ENCODE data around the gene IZUMO4. TPM values are rescaled to one million over a fixed set of nuclear protein-coding genes. Genes with fewer than 3 reads are reported as not detected.
A peak's percentile ranks its signal among the peaks of the same experiment; 100 is the strongest.

Gene IZUMO4
- total RNA-seq, 6 experiments from 2014 or later = 0.68 to 1.9 (median 1.5) TPM

DNA sequence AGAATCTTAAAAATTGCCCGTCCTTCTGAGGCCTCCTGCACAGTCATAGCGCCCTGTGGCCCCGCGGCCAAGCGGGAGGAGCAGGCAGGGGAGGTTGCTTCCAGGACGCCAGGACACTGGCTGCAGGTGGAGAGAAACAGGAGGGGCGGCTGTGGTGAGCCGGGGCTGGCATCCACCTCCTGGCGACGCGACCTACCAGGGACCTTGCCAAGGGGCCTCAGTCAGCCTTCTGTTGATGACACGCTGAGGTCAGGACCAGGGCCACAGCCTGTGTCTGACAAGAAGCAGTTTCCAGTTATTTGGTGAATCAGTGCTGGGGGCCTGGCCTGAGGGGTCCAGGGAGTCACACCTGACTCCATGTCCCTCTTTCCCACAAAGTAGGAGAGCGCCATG is 32.3 kb upstream of the IZUMO4 start:
- Mint-ChIP-seq H3K4me3 (no peak overlapping the region), H3K27ac (no peak overlapping the region), H3K27me3 (ENCODE audit: insufficient read depth) (peaks cover 1% of the 10 kb centered on the region), H3K9me3 (no peaks in the 10 kb centered on the region), H3K4me1 (ENCODE audit: low read depth) (peaks cover 34% of the 10 kb centered on the region), H3K36me3 (ENCODE audit: low read depth) (no peaks in the 10 kb centered on the region)
- no peak for DNase-seq
- TF ChIP-seq, protein P1, sequence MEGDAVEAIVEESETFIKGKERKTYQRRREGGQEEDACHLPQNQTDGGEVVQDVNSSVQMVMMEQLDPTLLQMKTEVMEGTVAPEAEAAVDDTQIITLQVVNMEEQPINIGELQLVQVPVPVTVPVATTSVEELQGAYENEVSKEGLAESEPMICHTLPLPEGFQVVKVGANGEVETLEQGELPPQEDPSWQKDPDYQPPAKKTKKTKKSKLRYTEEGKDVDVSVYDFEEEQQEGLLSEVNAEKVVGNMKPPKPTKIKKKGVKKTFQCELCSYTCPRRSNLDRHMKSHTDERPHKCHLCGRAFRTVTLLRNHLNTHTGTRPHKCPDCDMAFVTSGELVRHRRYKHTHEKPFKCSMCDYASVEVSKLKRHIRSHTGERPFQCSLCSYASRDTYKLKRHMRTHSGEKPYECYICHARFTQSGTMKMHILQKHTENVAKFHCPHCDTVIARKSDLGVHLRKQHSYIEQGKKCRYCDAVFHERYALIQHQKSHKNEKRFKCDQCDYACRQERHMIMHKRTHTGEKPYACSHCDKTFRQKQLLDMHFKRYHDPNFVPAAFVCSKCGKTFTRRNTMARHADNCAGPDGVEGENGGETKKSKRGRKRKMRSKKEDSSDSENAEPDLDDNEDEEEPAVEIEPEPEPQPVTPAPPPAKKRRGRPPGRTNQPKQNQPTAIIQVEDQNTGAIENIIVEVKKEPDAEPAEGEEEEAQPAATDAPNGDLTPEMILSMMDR (IDR thresholded peaks at IDR 0.05) = no peak

DNA sequence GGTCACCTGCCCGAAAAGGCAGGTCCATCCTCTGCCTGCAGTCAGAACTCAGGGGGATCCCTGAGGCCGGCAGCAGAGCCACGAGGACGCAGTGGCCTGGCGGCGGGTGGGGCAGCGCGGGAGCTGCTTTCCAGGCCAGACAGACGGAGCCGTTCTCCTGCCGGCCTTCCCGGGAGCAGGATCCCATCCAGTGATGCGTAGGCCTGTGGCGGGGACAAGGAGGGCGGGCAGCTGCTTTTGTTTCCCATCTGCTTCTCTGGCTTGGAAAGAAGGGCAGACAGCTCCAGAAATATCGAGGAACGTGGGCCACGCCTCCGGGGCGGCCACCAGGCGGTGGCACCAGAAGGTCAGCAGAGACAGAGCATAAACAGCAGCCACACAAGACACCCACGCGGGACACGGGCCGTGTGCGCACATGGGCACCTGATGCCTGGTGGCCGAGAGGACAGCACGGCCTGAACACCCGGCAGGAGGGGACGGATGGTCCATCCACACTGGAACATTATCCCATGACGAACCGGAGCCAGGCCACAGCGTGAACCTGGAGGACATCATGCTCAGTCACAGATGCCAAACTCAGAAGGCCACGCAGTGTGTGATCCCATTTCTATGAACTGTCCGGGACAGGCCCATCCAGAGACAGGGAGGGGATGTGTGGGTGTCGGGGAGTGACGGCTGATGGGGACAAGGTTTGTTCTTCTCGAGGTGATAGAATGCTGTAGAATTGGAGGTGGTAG is 31.8 kb upstream of the IZUMO4 start:
- Mint-ChIP-seq H3K9me3 (no peaks in the 10 kb centered on the region), H3K4me1 (ENCODE audit: low read depth) (peaks cover 30% of the 10 kb centered on the region), H3K4me3 (no peak overlapping the region), H3K27me3 (ENCODE audit: insufficient read depth) (peaks cover 1% of the 10 kb centered on the region), H3K27ac (peak overlapping the region; percentile 42; the same call in 1 of the 2 replicates), H3K36me3 (ENCODE audit: low read depth) (no peaks in the 10 kb centered on the region)
- DNase-seq = no peak
- TF ChIP-seq, protein P1 (IDR thresholded peaks at IDR 0.05) = peak; percentile 24

DNA sequence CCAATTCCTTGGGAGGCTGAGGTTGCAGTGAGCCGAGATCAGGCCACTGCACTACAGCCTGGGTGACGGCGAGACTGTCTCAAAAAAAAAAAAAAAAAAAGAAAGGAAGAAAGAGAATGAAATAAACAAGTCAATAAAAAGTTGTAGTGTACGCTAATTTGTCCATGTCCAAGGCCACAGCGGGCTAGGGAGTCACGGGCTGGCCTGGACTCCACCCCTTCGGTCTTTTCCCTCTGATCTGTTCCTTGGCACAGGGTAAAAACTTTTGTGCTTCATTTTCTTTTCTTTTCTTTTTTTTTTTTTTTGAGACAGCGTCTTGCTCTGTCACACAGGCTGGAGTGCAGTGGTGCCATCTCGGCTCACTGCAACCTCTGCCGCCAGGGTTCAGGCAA is 26.3 kb upstream of the IZUMO4 start:
- Mint-ChIP-seq H3K27ac (no peak overlapping the region), H3K27me3 (ENCODE audit: insufficient read depth) (no peaks in the 10 kb centered on the region; the same call in 1 of the 2 replicates), H3K36me3 (ENCODE audit: low read depth) (peaks cover 15% of the 10 kb centered on the region), H3K4me1 (ENCODE audit: low read depth) (no peaks in the 10 kb centered on the region), H3K9me3 (no peaks in the 10 kb centered on the region), H3K4me3 (no peak overlapping the region)
- DNase-seq = no peak
- TF ChIP-seq, protein P1 (IDR thresholded peaks at IDR 0.05) = no peak

DNA sequence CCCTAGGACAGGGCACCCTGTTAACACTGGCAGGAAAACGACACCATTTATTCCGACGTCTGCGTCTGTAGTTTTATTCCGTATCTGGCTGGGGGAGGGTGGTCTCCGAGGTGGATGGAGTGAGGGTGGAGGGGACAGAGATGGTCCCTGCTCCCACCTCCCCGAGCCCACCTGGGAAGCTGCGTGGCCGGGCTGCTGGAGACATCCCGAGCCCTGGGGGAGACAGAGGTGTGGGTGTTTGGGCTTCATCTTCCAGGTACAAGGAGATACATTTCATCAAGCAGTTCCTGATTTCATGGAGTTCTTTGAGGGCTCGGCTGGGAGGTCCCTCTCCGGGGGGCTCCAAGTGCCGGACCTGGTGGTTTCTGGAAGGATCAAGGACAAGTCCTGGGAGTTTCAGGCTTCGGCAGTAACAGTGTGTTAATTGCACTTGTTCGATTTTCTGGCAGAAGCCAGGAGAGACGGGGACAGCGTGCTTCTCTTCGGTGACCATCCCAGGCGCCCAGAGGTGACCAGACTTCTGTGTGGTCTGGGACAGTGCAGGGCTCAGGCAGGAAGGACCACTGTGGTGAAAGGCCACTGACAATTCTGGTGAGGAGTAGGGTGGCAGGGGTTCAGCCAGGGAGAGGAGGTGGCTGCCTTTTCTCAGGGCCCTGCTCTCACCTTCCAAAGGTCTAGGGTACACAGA is 25.6 kb upstream of the IZUMO4 start:
- Mint-ChIP-seq H3K36me3 (ENCODE audit: low read depth) (peaks cover 15% of the 10 kb centered on the region), H3K4me3 (no peak overlapping the region), H3K27me3 (ENCODE audit: insufficient read depth) (no peaks in the 10 kb centered on the region; the same call in 1 of the 2 replicates), H3K9me3 (no peaks in the 10 kb centered on the region), H3K4me1 (ENCODE audit: low read depth) (no peaks in the 10 kb centered on the region), H3K27ac (peak overlapping the region; percentile 36; the same call in 1 of the 2 replicates)
- DNase-seq = no peak
- TF ChIP-seq, protein P1 (IDR thresholded peaks at IDR 0.05) = no peak

DNA sequence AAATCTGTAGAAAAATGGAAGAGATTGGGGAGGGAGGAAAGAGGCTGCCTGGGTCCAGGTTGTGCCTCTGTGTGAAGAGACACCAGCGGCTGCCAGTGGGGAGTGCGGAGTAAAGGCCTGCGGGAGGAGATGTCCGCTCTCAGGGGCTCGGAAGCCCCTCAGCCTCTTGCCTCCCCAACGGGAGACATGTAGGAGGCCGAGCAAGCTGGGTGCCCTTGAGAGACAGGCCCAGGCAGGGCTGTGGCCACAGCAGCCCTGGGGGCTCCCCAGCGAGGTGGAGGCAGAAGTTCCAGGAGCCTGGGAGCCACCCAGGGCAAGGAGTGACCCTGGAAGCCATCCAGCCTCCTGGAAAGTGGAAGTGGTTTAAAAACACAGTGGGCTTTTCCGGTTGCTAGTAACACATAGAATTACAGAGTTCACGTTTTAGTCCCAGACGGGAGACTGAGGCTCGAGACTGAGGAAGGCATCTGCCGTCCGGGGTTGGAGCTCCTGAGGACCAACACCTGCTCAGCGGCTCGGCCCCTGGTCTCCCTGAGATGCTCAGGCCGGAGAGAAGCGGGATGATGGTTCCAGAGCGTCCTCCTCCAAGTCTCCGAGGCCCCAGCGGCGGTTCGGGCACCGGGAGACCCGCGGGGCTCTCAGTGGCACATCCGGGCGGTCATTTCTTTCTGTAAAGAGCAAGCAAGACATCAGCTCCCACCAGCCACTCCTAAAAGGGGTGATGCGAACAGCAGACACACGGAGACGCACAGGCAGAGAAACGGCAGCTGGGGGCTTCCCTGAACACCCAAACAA is 23.8 kb upstream of the IZUMO4 start:
- no peaks in the 10 kb centered on the region for H3K4me1 Mint-ChIP-seq (ENCODE audit: low read depth)
- DNase-seq = no peak
- H3K36me3 Mint-ChIP-seq (ENCODE audit: low read depth) = peaks cover 19% of the 10 kb centered on the region
- no peak overlapping the region for H3K4me3 Mint-ChIP-seq
- H3K27me3 Mint-ChIP-seq (ENCODE audit: insufficient read depth) = peaks cover 2% of the 10 kb centered on the region; the same call in 1 of the 2 replicates
- H3K9me3 Mint-ChIP-seq = no peaks in the 10 kb centered on the region
- H3K27ac Mint-ChIP-seq = peak overlapping the region; percentile 31; the same call in 1 of the 2 replicates
- TF ChIP-seq, protein P1 (IDR thresholded peaks at IDR 0.05) = no peak
